Measurements from ENCODE around the gene ZSCAN21.
"Not testable (repeated sequence)": the region's sequence is repeated elsewhere in the genome, so short reads cannot be mapped to it uniquely, and the experiment has no call there.

Gene ZSCAN21

DNA sequence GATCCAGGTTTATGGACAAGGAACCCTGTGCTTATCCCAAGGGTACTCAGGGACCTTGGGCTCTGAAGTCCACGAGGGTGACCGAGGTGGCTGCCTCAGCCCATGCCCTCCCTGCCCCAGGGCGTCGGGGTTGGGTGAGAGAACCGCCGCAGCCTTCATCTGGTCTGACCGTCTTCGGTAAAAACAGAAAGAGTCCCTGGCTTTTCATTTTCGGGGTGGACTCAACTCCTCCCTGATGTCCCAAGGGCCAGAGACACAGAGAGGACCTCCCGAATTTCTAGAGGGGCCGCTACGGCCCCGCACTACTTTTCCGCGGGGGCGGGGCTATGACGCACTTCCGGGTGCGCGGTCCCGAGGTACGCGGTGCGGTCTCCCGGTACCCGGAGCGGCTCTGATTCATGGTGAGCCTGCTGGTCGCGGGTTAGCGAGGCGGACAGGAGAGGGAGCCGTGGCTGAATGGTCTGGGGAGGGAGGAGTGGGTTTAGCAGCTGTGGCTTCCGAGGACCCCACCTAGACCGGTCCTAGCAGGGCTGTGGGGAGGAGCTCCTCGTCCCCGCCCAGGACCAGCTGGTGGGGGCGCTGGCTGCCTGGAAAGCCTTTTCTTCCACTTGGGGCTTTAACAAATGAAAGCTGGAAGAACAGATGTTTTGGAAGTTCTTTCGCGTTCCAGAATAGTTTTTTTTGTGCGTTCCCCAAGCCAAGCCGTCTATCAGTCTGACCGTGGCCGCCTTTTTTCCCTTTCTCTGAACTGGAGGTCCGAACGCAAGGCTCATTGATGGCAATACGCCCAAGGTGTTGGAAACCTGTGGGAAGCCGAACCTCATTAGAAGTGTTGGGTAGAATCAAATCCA lies at the start of gene ZSCAN21:
Gene ZSCAN21, plus strand, starts transcription at position 334 of the 851 bp plus-strand sequence. CDS start 7,233 bp downstream, outside the sequence.
- FAIRE-seq, result no peak

- no peak for FAIRE-seq
These were observed 49.3 kb upstream of the ZSCAN21 start for GRCh38 chr7:100000239-100000638.

DNA sequence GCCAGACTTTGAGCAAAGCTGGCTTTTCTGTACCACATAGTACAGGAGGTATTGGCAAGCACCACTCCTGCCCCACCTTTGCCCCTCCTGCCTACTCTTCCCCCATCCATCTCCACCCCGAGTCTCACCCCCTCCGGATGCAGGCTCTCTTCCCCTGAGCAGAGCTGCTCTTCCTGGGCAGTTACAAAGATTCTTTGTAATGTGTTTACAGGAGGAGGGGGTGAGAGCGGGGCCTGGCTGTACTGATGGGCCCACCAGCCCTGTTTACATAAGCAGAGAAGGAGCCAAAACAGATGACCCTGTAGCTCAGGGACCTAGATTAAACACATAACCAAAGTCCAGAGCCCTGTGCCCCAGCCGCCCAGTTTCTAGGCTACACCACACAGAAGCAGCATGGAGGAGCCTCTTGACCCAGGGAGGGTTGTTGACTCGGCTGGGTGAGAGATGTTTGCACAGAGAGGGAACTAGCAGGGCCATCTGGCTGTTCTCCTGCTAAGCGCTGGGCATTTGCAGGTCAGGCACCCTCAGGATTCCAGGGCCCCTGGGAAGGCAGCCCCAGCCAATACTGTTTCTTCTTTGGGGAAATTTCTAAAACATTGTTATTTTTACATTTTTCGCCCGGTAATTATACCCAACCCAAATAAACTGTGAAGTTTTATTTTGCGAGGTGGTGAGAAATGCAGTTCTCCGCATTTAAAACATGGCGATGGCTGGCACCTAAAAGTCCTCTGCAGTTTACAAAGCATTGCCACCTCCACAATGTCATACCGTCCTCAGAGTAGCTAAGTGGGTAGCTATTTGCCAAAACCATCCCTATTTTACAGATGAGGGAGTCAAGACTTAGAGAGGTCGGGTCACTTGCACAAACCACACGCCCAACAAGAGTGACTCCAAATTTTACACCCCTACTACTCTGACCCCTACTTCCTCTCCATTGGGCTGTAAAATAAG lies 45.6 kb upstream of the ZSCAN21 start:
- FAIRE-seq, result peak; percentile 81

DNA sequence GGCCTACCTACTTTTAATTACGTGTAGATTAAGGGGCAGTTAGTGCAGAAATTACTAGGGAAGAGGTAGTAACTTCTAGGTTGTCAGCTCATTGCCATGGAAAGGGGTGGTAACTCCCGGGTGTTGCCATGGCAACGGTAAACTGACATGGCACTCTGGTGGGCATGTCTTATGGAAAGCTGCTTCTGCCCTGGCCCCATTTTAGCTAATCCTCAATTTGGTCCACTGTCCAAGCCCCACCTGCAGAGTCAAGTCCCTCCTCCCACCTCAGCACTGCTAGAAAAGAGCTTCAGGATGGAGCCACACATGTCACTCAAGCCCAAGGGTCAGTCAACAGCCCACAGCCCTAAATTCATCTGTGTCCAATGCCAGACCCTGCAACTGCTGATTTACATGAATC lies 41.7 kb upstream of the ZSCAN21 start:
- no peak for FAIRE-seq

GRCh38 chr7:100008525-100008924 lies 41.0 kb upstream of the ZSCAN21 start:
- no peak for FAIRE-seq

- FAIRE-seq, result not testable (repeated sequence)
These were observed 39.6 kb upstream of the ZSCAN21 start for GRCh38 chr7:100009952-100010351.

DNA sequence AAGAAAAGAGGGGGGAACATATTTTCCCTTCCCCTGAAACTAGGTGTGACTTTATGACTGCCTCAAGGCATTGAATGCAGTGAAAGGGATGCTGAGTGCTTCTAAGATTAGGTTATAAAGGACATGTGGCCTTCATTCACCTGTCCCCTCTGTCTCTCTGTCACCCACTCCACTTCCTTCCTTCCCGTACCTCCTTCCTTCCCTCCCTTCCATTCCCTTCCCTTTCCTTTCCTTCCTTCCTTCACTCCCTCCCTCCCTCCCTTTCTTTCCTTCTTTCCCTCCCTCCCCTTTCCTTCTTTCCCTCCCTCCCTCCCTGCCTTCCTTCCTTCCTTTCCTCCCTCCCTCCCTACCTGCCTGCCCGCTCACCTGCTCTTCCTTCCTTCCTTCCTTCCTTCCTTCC lies 38.7 kb upstream of the ZSCAN21 start:
- no peak for FAIRE-seq

DNA sequence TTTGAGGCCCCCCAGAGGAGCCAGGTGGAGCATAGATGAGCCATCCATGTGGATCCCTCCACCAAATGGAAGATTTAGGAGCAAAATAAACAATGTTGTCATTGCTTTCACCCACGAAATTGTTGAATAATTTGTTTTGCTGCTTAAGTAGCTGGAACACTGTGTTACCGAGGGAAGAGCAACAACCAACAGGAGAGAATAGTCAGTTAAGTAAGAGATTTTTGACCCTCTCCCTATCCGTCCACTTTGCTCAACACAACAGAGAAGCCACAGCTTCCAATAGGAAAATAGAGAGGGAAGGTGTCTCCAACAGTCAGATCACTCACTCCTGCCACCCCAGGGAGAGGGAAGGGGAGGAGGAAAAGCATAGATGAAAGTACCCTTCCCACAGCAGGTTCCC lies 38.1 kb upstream of the ZSCAN21 start:
- no peak for FAIRE-seq

- FAIRE-seq, result not testable (repeated sequence)
These were observed 36.9 kb upstream of the ZSCAN21 start for GRCh38 chr7:100012385-100013327.

- FAIRE-seq, result no peak
These were observed 36.3 kb upstream of the ZSCAN21 start for GRCh38 chr7:100013328-100013676.

- no peak for FAIRE-seq
These were observed 34.1 kb upstream of the ZSCAN21 start, which contains the start of gene ZKSCAN1 for GRCh38 chr7:100015232-100016214. Gene ZKSCAN1 (plus strand): TSS chr7:100015596. CDS start chr7:100023507, 7,911 bp downstream.

DNA sequence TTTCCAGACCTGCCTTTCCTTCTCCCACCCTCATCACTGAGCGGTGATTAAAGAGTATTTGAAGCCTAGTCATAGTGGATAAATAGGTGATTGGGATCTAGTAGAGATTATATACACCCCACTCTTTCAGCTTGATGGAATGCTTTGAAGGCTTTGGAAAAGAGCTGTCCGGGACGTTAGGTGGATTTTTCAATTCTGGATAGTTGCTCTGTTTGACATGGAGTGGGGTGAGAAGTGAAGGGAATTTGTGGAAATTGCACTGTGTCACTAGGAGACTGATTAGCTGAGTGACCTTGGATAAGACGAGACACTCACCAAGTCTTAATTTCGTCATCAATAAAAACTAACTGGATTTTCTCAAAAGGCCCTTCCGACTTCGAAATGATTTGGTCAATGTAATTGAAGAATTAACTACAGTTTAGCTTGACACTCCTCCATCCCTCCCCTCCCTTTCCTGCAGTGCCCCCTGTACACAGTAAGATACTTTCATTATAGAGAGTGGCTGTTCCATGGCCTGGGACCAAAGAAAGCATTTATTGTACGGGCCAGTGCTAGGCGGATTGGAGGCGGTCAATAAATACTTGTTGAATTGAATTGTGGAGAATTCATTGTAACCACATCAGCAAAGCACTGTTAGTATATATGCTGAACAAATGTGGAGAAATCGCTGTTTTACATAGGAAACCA lies 33.2 kb upstream of the ZSCAN21 start:
- no peak for FAIRE-seq

- no peak for FAIRE-seq
These were observed 32.3 kb upstream of the ZSCAN21 start for GRCh38 chr7:100017300-100017699.

DNA sequence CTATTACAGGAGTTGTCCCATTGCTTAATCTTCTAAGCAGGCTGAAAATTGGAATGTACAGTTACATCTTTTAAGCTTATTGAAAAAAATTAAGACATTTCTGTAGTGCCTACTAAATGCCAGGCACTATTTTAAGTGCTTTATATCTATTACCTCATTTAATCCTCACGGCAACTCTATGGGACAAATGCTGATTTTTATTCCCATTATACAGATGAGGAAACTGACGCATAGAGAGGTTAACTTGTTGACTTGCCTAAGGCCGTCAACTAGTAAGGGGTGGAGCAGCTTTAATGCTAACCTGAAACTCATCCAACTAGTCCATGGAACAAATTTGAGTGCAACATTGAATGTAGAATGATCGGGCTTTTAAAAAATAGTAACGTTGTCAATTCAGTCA lies 31.7 kb upstream of the ZSCAN21 start:
- no peak for FAIRE-seq

- FAIRE-seq, result no peak
These were observed 29.7 kb upstream of the ZSCAN21 start for GRCh38 chr7:100019908-100020307.

- FAIRE-seq, result no peak
These were observed 28.3 kb upstream of the ZSCAN21 start for GRCh38 chr7:100021297-100021696.

- peak; percentile 55 for FAIRE-seq
These were observed 27.0 kb upstream of the ZSCAN21 start for GRCh38 chr7:100022621-100023020.

- FAIRE-seq, result no peak
These were observed 26.0 kb upstream of the ZSCAN21 start for GRCh38 chr7:100023526-100023925.

- FAIRE-seq, result no peak
These were observed 25.5 kb upstream of the ZSCAN21 start for GRCh38 chr7:100024020-100024619.

- no peak for FAIRE-seq
These were observed 22.4 kb upstream of the ZSCAN21 start for GRCh38 chr7:100027197-100027596.

Data from islet of Langerhans (tissue), 1 donor.